Sigmoid colon (tissue), 7 donors: Measurements from ENCODE around the gene SUGCT. TPM values are rescaled to one million over a fixed set of nuclear protein-coding genes. Genes with fewer than 3 reads are reported as not detected.

Experiments
- DNase-seq: peaks from one replicate; pipeline ENCODE4 v3.0.0-alpha.2; 2019
- H3K27ac ChIP-seq, 4 donors: fragments of 200-600 bp; sonication (generic); one replicate each; pipeline ENCODE4 v1.5.1; 2016 to 2019; ENCODE audit warnings: mild to moderate bottlenecking in 1 of 4
- H3K27me3 ChIP-seq, 3 donors: fragments of 200-600 bp; sonication (generic); one replicate each; pipeline ENCODE4 v1.5.1; 2019; ENCODE audit warnings: mild to moderate bottlenecking in 1 of 3
- H3K36me3 ChIP-seq, 4 donors: fragments of 200-600 bp; sonication (generic); one replicate each; pipeline ENCODE4 v1.5.1; 2016 to 2019
- H3K4me1 ChIP-seq, 4 donors: fragments of 200-600 bp; sonication (generic); one replicate each; pipeline ENCODE4 v1.5.1; 2017 to 2019
- H3K4me3 ChIP-seq, 4 donors: fragments of 200-600 bp; sonication (generic); one replicate each; pipeline ENCODE4 v1.5.1; 2017 to 2019; ENCODE audit warnings: mild to moderate bottlenecking in 2 of 4, moderate library complexity in 1 of 4
- H3K9me3 ChIP-seq, 4 donors: fragments of 200-600 bp in 3 of 4; sonication (generic) in 3 of 4; one replicate each; pipeline versions ENCODE4 v1.5.1 to v1.6.1; 2013 to 2019
- EP300 ChIP-seq, 4 donors: sonication (generic); formaldehyde crosslinking; IDR thresholded peaks; one replicate each; pipeline ENCODE4 v1.6.1; 2017; ENCODE audit warnings: antibody characterized with exemption in 4 of 4
- POLR2A ChIP-seq, 2 donors: fragments of 450-650 bp; IDR thresholded peaks; one replicate each; pipeline ENCODE4 v1.6.1; 2016; ENCODE audit warnings: antibody characterized with exemption in 2 of 2, mild to moderate bottlenecking in 2 of 2, moderate library complexity in 2 of 2
- POLR2AphosphoS5 ChIP-seq, 4 donors: sonication (generic); formaldehyde crosslinking; IDR thresholded peaks; one replicate each; pipeline ENCODE4 v1.6.1; 2017; ENCODE audit warnings: antibody characterized with exemption in 4 of 4
- WGBS, 2 donors: extraction: QIAGEN DNeasy Blood & Tissue Kit; methylation state at CpG; one replicate each; pipeline ENCODE4 v1.1.7; 2013; 5-methylcytosine and 5-hydroxymethylcytosine counted together
- intact Hi-C: fragments of 100-400 bp; cut with DNase I; formaldehyde crosslinking; loops from one replicate; pipeline ENCODE4 v1.15.1; 2023
- polyA plus RNA-seq, 3 donors: library from polyadenylated mRNA; stranded (reverse); fragments of 200-250 nt; gene quantifications; one replicate each; pipeline ENCODE4 v1.2.3, GENCODE V29; 2013
- total RNA-seq, 4 donors: library from RNA; depleted of rRNA; stranded (reverse); fragments of >200 nt; gene quantifications; one replicate each; pipeline ENCODE4 v1.1.0, GENCODE V29; 2016
- TF ChIP-seq, protein P1 (sequence below), 4 experiments: fragments of 450-650 bp in 3 of 4; fragments of 200-600 bp in 1 of 4; IDR thresholded peaks; one replicate each; pipeline ENCODE4 v1.5.1; 2016 to 2019; ENCODE audit warnings: antibody characterized with exemption in 4 of 4, mild to moderate bottlenecking in 3 of 4, moderate library complexity in 2 of 4
- donor health status: healthy with polysubstance abuse.
- donor health status: Bipolar disorder and iron deficiency.
- donor health status: healthy.

Gene SUGCT
- total and polyA plus RNA-seq, 7 donors: 2.3 to 25.9 (median 6.3) TPM

DNA sequence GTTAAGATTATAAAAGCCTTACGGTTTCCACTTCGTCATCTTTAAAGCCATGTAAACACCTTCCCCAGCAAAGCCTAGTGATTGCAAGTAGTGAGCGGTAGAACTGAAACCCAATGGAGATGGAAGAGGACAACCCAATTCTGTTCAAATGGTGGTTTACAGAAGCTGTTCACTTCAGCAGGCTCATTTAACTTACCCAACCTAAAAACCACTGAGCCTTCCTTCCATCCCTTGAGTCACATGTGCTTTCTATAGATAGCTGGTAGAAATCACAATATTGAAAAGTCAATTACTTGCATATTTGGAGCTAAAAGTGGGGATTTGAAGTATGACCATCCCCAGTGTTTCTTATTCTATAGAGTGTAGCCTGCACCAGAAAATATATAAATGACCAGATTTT is 667.7 kb downstream of the SUGCT start:
- intact Hi-C loops: no loop called here
- Histone ChIP-seq H3K27me3 (no peaks in the 10 kb centered on the region), H3K36me3 (no peaks in the 10 kb centered on the region), H3K27ac (no peak overlapping the region), H3K4me1 (no peaks in the 10 kb centered on the region), H3K4me3 (no peak overlapping the region), H3K9me3 (no peaks in the 10 kb centered on the region)
- WGBS, 2 donors: 87 to 95% methylated on average over 3 of the region's 3 CpGs
- TF ChIP-seq EP300 (IDR thresholded peaks at IDR 0.05) (no peak), POLR2AphosphoS5 (IDR thresholded peaks at IDR 0.05) (no peak), POLR2A (IDR thresholded peaks at IDR 0.05) (no peak)
- TF ChIP-seq, protein P1, sequence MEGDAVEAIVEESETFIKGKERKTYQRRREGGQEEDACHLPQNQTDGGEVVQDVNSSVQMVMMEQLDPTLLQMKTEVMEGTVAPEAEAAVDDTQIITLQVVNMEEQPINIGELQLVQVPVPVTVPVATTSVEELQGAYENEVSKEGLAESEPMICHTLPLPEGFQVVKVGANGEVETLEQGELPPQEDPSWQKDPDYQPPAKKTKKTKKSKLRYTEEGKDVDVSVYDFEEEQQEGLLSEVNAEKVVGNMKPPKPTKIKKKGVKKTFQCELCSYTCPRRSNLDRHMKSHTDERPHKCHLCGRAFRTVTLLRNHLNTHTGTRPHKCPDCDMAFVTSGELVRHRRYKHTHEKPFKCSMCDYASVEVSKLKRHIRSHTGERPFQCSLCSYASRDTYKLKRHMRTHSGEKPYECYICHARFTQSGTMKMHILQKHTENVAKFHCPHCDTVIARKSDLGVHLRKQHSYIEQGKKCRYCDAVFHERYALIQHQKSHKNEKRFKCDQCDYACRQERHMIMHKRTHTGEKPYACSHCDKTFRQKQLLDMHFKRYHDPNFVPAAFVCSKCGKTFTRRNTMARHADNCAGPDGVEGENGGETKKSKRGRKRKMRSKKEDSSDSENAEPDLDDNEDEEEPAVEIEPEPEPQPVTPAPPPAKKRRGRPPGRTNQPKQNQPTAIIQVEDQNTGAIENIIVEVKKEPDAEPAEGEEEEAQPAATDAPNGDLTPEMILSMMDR (IDR thresholded peaks at IDR 0.05): no peak
- no peak for DNase-seq

DNA sequence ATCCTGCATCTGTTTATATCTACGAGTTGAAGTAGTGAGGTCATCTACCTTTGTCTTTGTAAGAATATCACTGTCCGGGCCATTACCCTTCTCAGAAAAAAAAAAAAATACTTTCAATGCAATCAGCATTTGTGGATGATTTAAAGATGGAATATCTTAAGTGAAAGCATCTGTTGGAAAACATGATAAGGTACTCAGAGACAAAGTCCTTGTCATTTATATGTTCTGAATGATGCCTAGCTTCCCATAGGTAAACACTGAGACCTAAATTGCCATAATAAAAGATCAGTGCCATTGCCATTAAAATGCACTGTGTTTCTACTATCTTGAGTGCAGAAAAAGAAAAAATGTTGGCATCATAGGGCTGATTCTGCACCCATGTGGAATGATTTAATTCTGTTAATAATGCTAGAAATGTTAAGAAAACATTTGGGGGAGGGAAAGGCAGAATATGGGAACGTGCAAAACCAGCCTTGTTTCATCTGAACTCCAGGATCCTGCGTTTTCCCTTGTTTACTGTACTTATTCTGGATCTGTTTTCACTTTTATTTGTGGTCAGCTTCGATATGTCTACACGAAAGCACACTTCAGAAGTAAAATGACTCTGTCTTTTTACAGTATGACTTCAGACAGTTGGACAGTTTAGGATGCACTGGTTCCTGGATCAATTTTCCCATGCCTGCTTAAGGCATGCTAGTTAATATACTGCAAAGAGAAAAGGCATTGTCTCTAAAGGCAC is 669.8 kb downstream of the SUGCT start:
- Histone ChIP-seq H3K36me3 (no peaks in the 10 kb centered on the region), H3K27ac (no peak overlapping the region), H3K27me3 (no peaks in the 10 kb centered on the region), H3K4me3 (no peak overlapping the region), H3K9me3 (no peaks in the 10 kb centered on the region), H3K4me1 (peaks cover 0 to 3% (median 0%) of the 10 kb centered on the region in 4 donors)
- 9 to 60% methylated on average over 6 of the region's 6 CpGs for WGBS, 2 donors
- no peak for DNase-seq
- intact Hi-C loops: no loop called here
- no peak for TF ChIP-seq POLR2AphosphoS5 (IDR thresholded peaks at IDR 0.05)
- no peak for TF ChIP-seq POLR2A (IDR thresholded peaks at IDR 0.05)

DNA sequence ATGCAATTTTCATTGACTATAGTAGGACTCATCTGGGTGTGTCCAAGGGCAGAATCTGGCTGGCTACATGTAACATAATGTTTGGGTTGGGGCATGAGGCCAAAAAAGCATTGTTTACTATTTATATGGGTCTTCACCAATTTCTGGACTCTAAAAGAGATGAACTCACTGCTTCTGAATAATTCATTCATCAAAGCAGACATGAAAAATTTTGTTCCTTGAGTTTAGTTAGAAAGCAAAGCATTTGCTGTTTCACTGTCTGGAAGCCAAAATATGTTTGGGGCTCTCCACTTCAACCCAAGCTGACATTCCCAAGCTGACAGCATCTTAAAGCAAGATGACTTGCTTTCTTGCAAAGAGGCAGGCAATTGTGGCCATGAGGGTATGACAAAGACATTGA is 670.6 kb downstream of the SUGCT start:
- intact Hi-C loops: no loop called here
- H3K4me3 ChIP-seq: no peak overlapping the region
- no peak for DNase-seq
- no peaks in the 10 kb centered on the region for H3K9me3 ChIP-seq
- H3K27ac ChIP-seq: no peak overlapping the region
- no peaks in the 10 kb centered on the region for H3K36me3 ChIP-seq
- TF ChIP-seq EP300 (IDR thresholded peaks at IDR 0.05): no peak
- TF ChIP-seq POLR2AphosphoS5 (IDR thresholded peaks at IDR 0.05): no peak
- TF ChIP-seq, protein P1 (IDR thresholded peaks at IDR 0.05): no peak
- TF ChIP-seq POLR2A (IDR thresholded peaks at IDR 0.05): no peak
- H3K4me1 ChIP-seq: peaks cover 0 to 3% (median 0%) of the 10 kb centered on the region in 4 donors
- H3K27me3 ChIP-seq: no peaks in the 10 kb centered on the region

DNA sequence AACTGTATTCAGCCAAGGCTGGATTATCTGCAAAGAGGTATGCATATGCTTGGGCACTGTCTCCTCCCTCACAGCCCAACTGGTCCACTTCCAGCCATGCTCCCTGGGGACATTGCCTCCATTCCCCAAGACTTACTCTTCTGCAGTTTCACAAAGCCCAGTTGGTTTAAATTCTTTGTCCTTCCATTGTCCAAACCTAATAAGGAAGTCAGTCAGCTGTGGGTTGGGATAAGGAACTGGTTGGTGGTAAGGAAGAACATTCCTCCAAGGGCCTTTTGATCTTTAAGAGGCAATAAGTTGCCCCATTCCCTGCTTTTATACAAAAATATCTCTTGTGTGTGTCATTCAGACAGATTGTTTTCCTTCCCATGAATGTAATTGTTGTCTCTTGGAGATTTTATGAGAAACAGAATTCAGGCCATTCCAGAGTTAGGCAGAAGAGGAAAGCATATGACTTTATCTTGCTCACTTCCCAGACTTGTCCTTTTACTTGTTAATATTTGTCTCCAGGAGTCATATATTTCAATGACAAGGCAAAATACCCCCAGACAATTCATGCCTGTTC is 673.7 kb downstream of the SUGCT start:
- TF ChIP-seq, protein P1 (IDR thresholded peaks at IDR 0.05): no peak
- TF ChIP-seq EP300 (IDR thresholded peaks at IDR 0.05) (no peak), POLR2A (IDR thresholded peaks at IDR 0.05) (no peak), POLR2AphosphoS5 (IDR thresholded peaks at IDR 0.05) (no peak)
- H3K27me3 ChIP-seq: no peaks in the 10 kb centered on the region

DNA sequence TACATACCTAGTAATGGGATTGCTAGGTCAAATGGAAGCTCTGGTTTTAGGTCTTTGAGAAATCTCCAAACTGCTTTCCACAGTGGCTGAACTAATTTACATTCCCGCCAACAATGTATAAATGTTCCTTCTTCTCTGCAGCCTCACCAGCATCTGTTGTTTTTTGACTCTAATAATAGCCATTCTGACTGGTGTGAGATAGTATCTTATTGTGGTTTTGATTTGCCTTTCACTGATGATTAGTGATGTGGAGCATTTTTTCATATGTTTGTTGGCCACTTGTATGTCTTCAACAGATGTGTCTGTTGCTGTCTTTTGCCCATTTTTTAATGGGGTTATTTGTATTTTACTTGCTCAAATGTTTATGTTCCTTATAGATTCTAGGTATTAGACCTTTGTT is 675.5 kb downstream of the SUGCT start:
- Histone ChIP-seq H3K9me3 (peaks cover 0 to 5% (median 3%) of the 10 kb centered on the region in 4 donors), H3K27me3 (no peaks in the 10 kb centered on the region), H3K4me1 (peaks cover 0 to 3% (median 0%) of the 10 kb centered on the region in 4 donors), H3K36me3 (no peaks in the 10 kb centered on the region), H3K27ac (no peak overlapping the region), H3K4me3 (no peak overlapping the region)
- intact Hi-C loops: no loop called here
- WGBS, 2 donors: 76 to 98% methylated on average over 1 of the region's 1 CpG
- TF ChIP-seq EP300 (IDR thresholded peaks at IDR 0.05) (no peak), POLR2A (IDR thresholded peaks at IDR 0.05) (no peak), POLR2AphosphoS5 (IDR thresholded peaks at IDR 0.05) (no peak)
- TF ChIP-seq, protein P1 (IDR thresholded peaks at IDR 0.05): no peak
- DNase-seq: no peak

More for the DNA sequence above, 673.7 kb downstream of the SUGCT start:
- no peak for DNase-seq
- Histone ChIP-seq H3K36me3 (no peaks in the 10 kb centered on the region), H3K27ac (no peak overlapping the region), H3K4me3 (no peak overlapping the region), H3K4me1 (peaks cover 0 to 3% (median 0%) of the 10 kb centered on the region in 4 donors), H3K9me3 (peaks cover 0 to 3% (median 1%) of the 10 kb centered on the region in 4 donors)
- intact Hi-C loops: no loop called here
